RWPE2 (cell line): ENCODE results near the gene LINC01488.

Experiments
- ATAC-seq: fragments of 200-7000 bp; cut with Tn5 transposase; 3 replicates; pipeline ENCODE4 v1.9.1; 2021; ENCODE audit warnings: low read depth
- DNase-seq: peaks from one replicate; pipeline ENCODE4 v3.0.0-alpha.2; 2020; ENCODE audit warnings: low spot score
- H3K27ac ChIP-seq: fragments of 450-650 bp; 2 replicates; pipeline ENCODE4 v1.5.1; 2017; ENCODE audit warnings: mild to moderate bottlenecking; ENCODE audit not compliant: poor library complexity, severe bottlenecking
- H3K27me3 ChIP-seq: fragments of 250-450 bp; sonication (Bioruptor Pico); 2 replicates; pipeline ENCODE4 v1.5.1; 2021; ENCODE audit warnings: mild to moderate bottlenecking, moderate library complexity; ENCODE audit not compliant: insufficient read depth, poor library complexity, severe bottlenecking
- H3K36me3 ChIP-seq: fragments of 250-450 bp; sonication (Bioruptor Pico); 2 replicates; pipeline ENCODE4 v1.5.1; 2020; ENCODE audit warnings: low read depth, mild to moderate bottlenecking, moderate library complexity
- H3K4me1 ChIP-seq: fragments of 250-450 bp; sonication (Bioruptor Pico); 2 replicates; pipeline ENCODE4 v1.5.1; 2021; ENCODE audit warnings: mild to moderate bottlenecking, moderate library complexity; ENCODE audit not compliant: insufficient read depth, poor library complexity, severe bottlenecking
- H3K4me3 ChIP-seq: fragments of 250-450 bp; sonication (Bioruptor Pico); 2 replicates; pipeline ENCODE4 v1.5.1; 2021; ENCODE audit warnings: mild to moderate bottlenecking, moderate library complexity; ENCODE audit not compliant: severe bottlenecking
- H3K9me3 ChIP-seq: fragments of 250-450 bp; sonication (Bioruptor Pico); 2 replicates; pipeline ENCODE4 v1.5.1; 2021; ENCODE audit warnings: mild to moderate bottlenecking, moderate library complexity; ENCODE audit not compliant: severe bottlenecking
- CTCF ChIP-seq: fragments of 450-650 bp; IDR thresholded peaks from one replicate; pipeline ENCODE4 v1.5.1; 2017; ENCODE audit warnings: mild to moderate bottlenecking, moderate library complexity; ENCODE audit not compliant: poor library complexity, severe bottlenecking

Gene LINC01488

GRCh38 chr11:69537855-69538640, 56.6 kb downstream of the LINC01488 start:
- H3K36me3 ChIP-seq: no peaks in the 10 kb centered on the region
- no peaks in the 10 kb centered on the region for H3K9me3 ChIP-seq
- H3K27me3 ChIP-seq: no peaks in the 10 kb centered on the region
- no peak overlapping the region for H3K27ac ChIP-seq
- DNase-seq (no peak), ATAC-seq (no peak)
- no peaks in the 10 kb centered on the region for H3K4me1 ChIP-seq
- H3K4me3 ChIP-seq: no peak overlapping the region
- no peak for TF ChIP-seq CTCF

- ATAC-seq (no peak; the same call in 2 of the 3 replicates), DNase-seq (no peak)
- no peaks in the 10 kb centered on the region for H3K27me3 ChIP-seq
- no peak for TF ChIP-seq CTCF
- H3K4me1 ChIP-seq: no peaks in the 10 kb centered on the region
- no peak overlapping the region for H3K27ac ChIP-seq
- H3K36me3 ChIP-seq: no peaks in the 10 kb centered on the region
- H3K4me3 ChIP-seq: no peak overlapping the region
- no peaks in the 10 kb centered on the region for H3K9me3 ChIP-seq
Observed at GRCh38 chr11:69538854-69539253, 57.4 kb downstream of the LINC01488 start.

- H3K4me1 ChIP-seq: no peaks in the 10 kb centered on the region
- H3K9me3 ChIP-seq: no peaks in the 10 kb centered on the region
- DNase-seq: no peak
- no peaks in the 10 kb centered on the region for H3K27me3 ChIP-seq
- H3K36me3 ChIP-seq: no peaks in the 10 kb centered on the region
- no peak overlapping the region for H3K4me3 ChIP-seq
- no peak for ATAC-seq
- no peak for TF ChIP-seq CTCF
- H3K27ac ChIP-seq: no peak overlapping the region
Observed at GRCh38 chr11:69539416-69540117, 58.1 kb downstream of the LINC01488 start.

- Histone ChIP-seq H3K27ac (no peak overlapping the region), H3K9me3 (no peaks in the 10 kb centered on the region), H3K4me1 (no peaks in the 10 kb centered on the region), H3K36me3 (no peaks in the 10 kb centered on the region), H3K27me3 (no peaks in the 10 kb centered on the region), H3K4me3 (no peak overlapping the region)
- no peak for DNase-seq
- ATAC-seq: no peak
- TF ChIP-seq CTCF: no peak
Observed at GRCh38 chr11:69540118-69541000, 58.9 kb downstream of the LINC01488 start.
